OCI-LY7 (cell line): ENCODE results near the gene GLI3. TPM values are rescaled to one million over a fixed set of nuclear protein-coding genes. Genes with fewer than 3 reads are reported as not detected.

Source experiments
- BruUV-seq: library from RNA; stranded (reverse); fragments of 400-500 nt; replicated peaks from 2 replicates; lab custom pipeline; 2021; lab: Mats Ljungman, UMichigan
- CTCF ChIA-PET: fragments of 300-600 bp; sonication (Branson Sonifier 250); formaldehyde crosslinking; loops from one replicate; lab custom pipeline; 2022; ENCODE audit warnings: antibody characterized with exemption; ENCODE audit not compliant: unreplicated experiment; lab: Charles Lee
- POLR2A ChIA-PET: fragments of 300-600 bp; sonication (Branson Sonifier 250); formaldehyde crosslinking; loops from one replicate; lab custom pipeline; 2022; ENCODE audit warnings: antibody characterized with exemption; lab: Charles Lee
- DNase-seq: peaks from one replicate; pipeline ENCODE4 v3.0.0-alpha.2; 2015; ENCODE audit warnings: low spot score
- H2AFZ ChIP-seq: fragments of 200-600 bp; sonication (generic), shearing (Covaris generic); 2 replicates; pipeline ENCODE4 v1.6.1; 2014; ENCODE audit warnings: mild to moderate bottlenecking, antibody characterized with exemption, low read length, moderate library complexity
- H3K27ac ChIP-seq: fragments of 200-600 bp; sonication (generic); 2 replicates; pipeline ENCODE4 v1.5.1; 2014; ENCODE audit warnings: mixed run types, low read depth, mild to moderate bottlenecking, moderate library complexity, low read length, inconsistent platforms; ENCODE audit not compliant: poor library complexity, severe bottlenecking
- H3K36me3 ChIP-seq: fragments of 200-600 bp; sonication (generic); 2 replicates; pipeline ENCODE4 v1.6.1; 2014; ENCODE audit warnings: mild to moderate bottlenecking, antibody characterized with exemption, low read length, moderate library complexity, mixed read lengths; ENCODE audit not compliant: insufficient read depth
- H3K4me1 ChIP-seq: fragments of 200-600 bp; sonication (generic); 2 replicates; pipeline ENCODE4 v1.5.1; 2014; ENCODE audit warnings: mild to moderate bottlenecking, low read length; ENCODE audit not compliant: insufficient read depth, poor library complexity, severe bottlenecking
- H3K4me2 ChIP-seq: fragments of 200-600 bp; sonication (generic); 2 replicates; pipeline ENCODE4 v1.6.1; 2014; ENCODE audit warnings: mild to moderate bottlenecking, low read length
- H3K4me3 ChIP-seq: fragments of 200-600 bp; sonication (generic); 2 replicates; pipeline ENCODE4 v1.5.1; 2014; ENCODE audit warnings: mild to moderate bottlenecking, low read depth, low read length; ENCODE audit not compliant: poor library complexity, severe bottlenecking
- H3K79me2 ChIP-seq: fragments of 200-600 bp; sonication (generic); 2 replicates; pipeline ENCODE4 v1.6.1; 2016; ENCODE audit warnings: low read depth, mild to moderate bottlenecking, low read length, moderate library complexity, mixed read lengths; ENCODE audit not compliant: insufficient read depth
- H3K9me2 ChIP-seq: fragments of 200-600 bp; sonication (generic); 2 replicates; pipeline ENCODE4 v1.6.1; 2016; ENCODE audit warnings: mild to moderate bottlenecking, low read length, mixed read lengths; ENCODE audit not compliant: insufficient read depth
- H3K9me3 ChIP-seq: fragments of 200-600 bp; sonication (generic); 2 replicates; pipeline ENCODE4 v1.6.1; 2014; ENCODE audit warnings: mild to moderate bottlenecking, mixed run types, low read length, mixed read lengths
- H4K20me1 ChIP-seq: fragments of 200-600 bp; sonication (generic); 2 replicates; pipeline ENCODE4 v1.6.1; 2014; ENCODE audit warnings: mild to moderate bottlenecking, antibody characterized with exemption, low read length, moderate library complexity, mixed read lengths; ENCODE audit not compliant: insufficient read depth
- CTCF ChIP-seq: fragments of 200-600 bp; sonication (generic); conservative IDR thresholded peaks from 2 replicates; pipeline ENCODE4 v1.5.1; 2014; ENCODE audit warnings: mild to moderate bottlenecking, antibody characterized with exemption, low read length, moderate library complexity, mixed read lengths
- EZH2phosphoT487 ChIP-seq: fragments of 200-600 bp; sonication (generic); IDR thresholded peaks from 2 replicates; pipeline ENCODE4 v1.6.1; 2018; ENCODE audit warnings: low read depth, borderline replicate concordance, mild to moderate bottlenecking, mixed run types, antibody characterized with exemption, low read length, moderate library complexity, mixed read lengths
- intact Hi-C: fragments of 100-400 bp; cut with micrococcal nuclease; formaldehyde crosslinking; loops from one replicate; pipeline ENCODE4 v1.10.0; 2022; ENCODE audit not compliant: unreplicated experiment
- total RNA-seq, 2 experiments: library from RNA; depleted of rRNA in 1 of 2; stranded (reverse); fragments of >200 nt in 1 of 2; shearing (Covaris generic) in 1 of 2; gene quantifications; 2 replicates each; pipeline ENCODE4 v1.2.3, GENCODE V29; 2014 to 2022

Gene GLI3
- total RNA-seq, 2 experiments from 2014 or later = not detected

- POLR2A ChIA-PET = no interaction called here
- intact Hi-C loops = no loop called here
- BruUV-seq = no TSS peak
- Histone ChIP-seq H2AFZ (no peak overlapping the region), H3K4me3 (no peak overlapping the region), H3K4me2 (no peak overlapping the region), H3K9me3 (no peaks in the 10 kb centered on the region), H3K36me3 (no peaks in the 10 kb centered on the region), H4K20me1 (no peaks in the 10 kb centered on the region), H3K79me2 (no peaks in the 10 kb centered on the region), H3K9me2 (no peaks in the 10 kb centered on the region), H3K27ac (no peak overlapping the region), H3K4me1 (peaks cover 14% of the 10 kb centered on the region)
- DNase-seq = no peak
- no peak for TF ChIP-seq CTCF
- TF ChIP-seq EZH2phosphoT487 = no peak
- CTCF ChIA-PET = no interaction called here
Observed at GRCh38 chr7:42033480-42033879, 203.5 kb downstream of the GLI3 start.

GRCh38 chr7:42029405-42029804 is 207.6 kb downstream of the GLI3 start:
- H4K20me1 ChIP-seq = no peaks in the 10 kb centered on the region
- H3K27ac ChIP-seq = no peak overlapping the region
- DNase-seq = no peak
- no peaks in the 10 kb centered on the region for H3K9me2 ChIP-seq
- no peaks in the 10 kb centered on the region for H3K9me3 ChIP-seq
- ChIA-PET POLR2A (no interaction called here), CTCF (no interaction called here)
- H3K4me3 ChIP-seq = no peak overlapping the region
- intact Hi-C loops = no loop called here
- no TSS peak for BruUV-seq
- TF ChIP-seq CTCF = no peak
- H2AFZ ChIP-seq = no peak overlapping the region; the same call in 1 of the 2 replicates
- no peaks in the 10 kb centered on the region for H3K36me3 ChIP-seq
- no peak overlapping the region for H3K4me2 ChIP-seq
- no peaks in the 10 kb centered on the region for H3K79me2 ChIP-seq
- H3K4me1 ChIP-seq = peaks cover 29% of the 10 kb centered on the region

GRCh38 chr7:42027521-42027920 is 209.5 kb downstream of the GLI3 start:
- Histone ChIP-seq H4K20me1 (no peaks in the 10 kb centered on the region), H3K9me3 (no peaks in the 10 kb centered on the region), H2AFZ (no peak overlapping the region), H3K79me2 (no peaks in the 10 kb centered on the region), H3K27ac (no peak overlapping the region), H3K4me1 (peaks cover 29% of the 10 kb centered on the region), H3K4me3 (no peak overlapping the region), H3K4me2 (no peak overlapping the region), H3K9me2 (no peaks in the 10 kb centered on the region), H3K36me3 (no peaks in the 10 kb centered on the region)
- DNase-seq = no peak
- intact Hi-C loops = no loop called here
- POLR2A ChIA-PET = no interaction called here
- no peak for TF ChIP-seq CTCF
- TF ChIP-seq EZH2phosphoT487 = no peak
- BruUV-seq = no TSS peak
- CTCF ChIA-PET = no interaction called here
